GM12865 (cell line): ENCODE data around the gene TF.

Experiments used
- DNase-seq: peaks from one replicate; pipeline ENCODE4 v3.0.0; 2010; ENCODE audit warnings: low read depth
- H3K4me3 ChIP-seq: 2 replicates; pipeline ENCODE4 v1.5.1; 2011; ENCODE audit warnings: mild to moderate bottlenecking, low read depth, low read length, control low read depth
- CTCF ChIP-seq: IDR thresholded peaks from 2 replicates; pipeline ENCODE4 v1.5.1; 2011; ENCODE audit warnings: low read length, control low read depth, low read depth, inconsistent platforms; ENCODE audit not compliant: insufficient read depth; ENCODE audit errors: missing control alignments

Gene TF

GRCh38 chr3:133767607-133768006 is 21.4 kb downstream of the TF start:
- no peak for TF ChIP-seq CTCF
- no peak overlapping the region for H3K4me3 ChIP-seq
- no peak for DNase-seq

GRCh38 chr3:133769536-133769935 is 23.3 kb downstream of the TF start:
- no peak for DNase-seq
- no peak overlapping the region for H3K4me3 ChIP-seq
- no peak for TF ChIP-seq CTCF

GRCh38 chr3:133773732-133774131 is 27.5 kb downstream of the TF start:
- TF ChIP-seq CTCF: no peak
- DNase-seq: no peak
- H3K4me3 ChIP-seq: no peak overlapping the region

GRCh38 chr3:133775309-133775708 is 29.1 kb downstream of the TF start:
- H3K4me3 ChIP-seq: no peak overlapping the region
- TF ChIP-seq CTCF: no peak
- DNase-seq: no peak

- no peak for TF ChIP-seq CTCF
- no peak overlapping the region for H3K4me3 ChIP-seq
- DNase-seq: no peak
Observed at GRCh38 chr3:133775835-133776234, 29.6 kb downstream of the TF start.

- TF ChIP-seq CTCF: no peak
- DNase-seq: no peak
- no peak overlapping the region for H3K4me3 ChIP-seq
Observed at GRCh38 chr3:133776794-133777438, 30.7 kb downstream of the TF start.
